HEK293 (cell line): ENCODE results near the gene DEK.
A peak's percentile ranks its signal among the peaks of the same experiment; 100 is the strongest.

Experiments
- CTCF ChIA-PET: fragments of 350-600 bp; formaldehyde crosslinking; extraction: SDS; loops from one replicate; lab custom pipeline; 2021; ENCODE audit warnings: antibody characterized with exemption; lab: Yijun Ruan, JAX
- POLR2A ChIA-PET: fragments of 300-600 bp; formaldehyde crosslinking; extraction: SDS; loops from one replicate; lab custom pipeline; 2020; ENCODE audit warnings: antibody characterized with exemption, inconsistent platforms; lab: Yijun Ruan, JAX
- H3K27ac ChIP-seq: fragments of 200-500 bp; sonication (Bioruptor generic); 2 replicates; pipeline ENCODE4 v1.5.1; 2014; ENCODE audit warnings: low read depth, low read length, control low read depth, inconsistent platforms; ENCODE audit errors: extremely low read depth
- H3K36me3 ChIP-seq, 2 experiments: fragments of 200-500 bp in 1 of 2; sonication (Bioruptor generic) in 1 of 2; 1 replicate in 1 of 2; 2 replicates in 1 of 2; pipeline ENCODE4 v1.5.1; 2014 to 2017; ENCODE audit warnings: inconsistent platforms in 2 of 2, low read length in 2 of 2; ENCODE audit not compliant: control insufficient read depth in 2 of 2, insufficient read depth in 1 of 2
- H3K4me1 ChIP-seq: fragments of 200-500 bp; sonication (Bioruptor generic); 2 replicates; pipeline ENCODE4 v1.5.1; 2014; ENCODE audit warnings: mild to moderate bottlenecking, low read length, inconsistent platforms; ENCODE audit not compliant: control insufficient read depth, insufficient read depth
- H3K4me3 ChIP-seq: 2 replicates; pipeline ENCODE4 v1.5.1; 2011; ENCODE audit warnings: low read depth, mild to moderate bottlenecking, control low read depth, low read length, moderate library complexity
- H3K9me3 ChIP-seq: fragments of 200-500 bp; sonication (Bioruptor generic); 2 replicates; pipeline ENCODE4 v1.5.1; 2014; ENCODE audit warnings: low read depth, low read length, inconsistent platforms; ENCODE audit not compliant: control insufficient read depth, insufficient read depth
- GLI4 ChIP-seq: fragments of 450-650 bp; formaldehyde crosslinking; IDR thresholded peaks from 2 replicates; pipeline ENCODE4 v1.5.1; 2016; ENCODE audit warnings: missing biosample characterization, missing genetic modification characterization
- GLIS2 ChIP-seq: fragments of 450-650 bp; formaldehyde crosslinking; IDR thresholded peaks from 2 replicates; pipeline ENCODE4 v1.5.1; 2016; ENCODE audit warnings: missing biosample characterization, missing genetic modification characterization
- PRDM1 ChIP-seq: fragments of 450-650 bp; formaldehyde crosslinking; IDR thresholded peaks from 2 replicates; pipeline ENCODE4; 2016; ENCODE audit warnings: missing biosample characterization, missing genetic modification characterization
- PRDM2 ChIP-seq: fragments of 450-650 bp; formaldehyde crosslinking; IDR thresholded peaks from 2 replicates; pipeline ENCODE4 v1.5.1; 2016; ENCODE audit warnings: missing biosample characterization, missing genetic modification characterization, borderline replicate concordance
- SALL2 ChIP-seq: fragments of 450-650 bp; formaldehyde crosslinking; IDR thresholded peaks from 2 replicates; pipeline ENCODE4 v1.5.0; 2017; ENCODE audit warnings: missing biosample characterization, mild to moderate bottlenecking, missing genetic modification characterization, borderline replicate concordance
- SCRT1 ChIP-seq: fragments of 450-650 bp; formaldehyde crosslinking; IDR thresholded peaks from 2 replicates; pipeline ENCODE4 v1.5.1; 2016; ENCODE audit warnings: missing biosample characterization, missing genetic modification characterization, borderline replicate concordance
- SCRT2 ChIP-seq: fragments of 450-650 bp; formaldehyde crosslinking; IDR thresholded peaks from 2 replicates; pipeline ENCODE4 v1.5.1; 2016; ENCODE audit warnings: missing biosample characterization, missing genetic modification characterization
- SP7 ChIP-seq: fragments of 450-650 bp; formaldehyde crosslinking; IDR thresholded peaks from 2 replicates; pipeline ENCODE4 v1.5.1; 2016; ENCODE audit warnings: missing biosample characterization, missing genetic modification characterization
- ZNF148 ChIP-seq: fragments of 450-650 bp; formaldehyde crosslinking; IDR thresholded peaks from 2 replicates; pipeline ENCODE4 v1.5.0; 2017; ENCODE audit warnings: missing biosample characterization, missing genetic modification characterization, borderline replicate concordance
- ZNF157 ChIP-seq: fragments of 450-650 bp; formaldehyde crosslinking; IDR thresholded peaks from 2 replicates; pipeline ENCODE4 v1.5.1; 2016; ENCODE audit warnings: missing biosample characterization, missing genetic modification characterization
- ZNF274 ChIP-seq, 2 experiments: fragments of 200-500 bp in 1 of 2; fragments of 450-650 bp in 1 of 2; sonication (Bioruptor generic) in 1 of 2; formaldehyde crosslinking in 1 of 2; IDR thresholded peaks; 2 replicates each; pipeline versions ENCODE4 v1.5.1 to v1.6.1; 2014 to 2016; ENCODE audit warnings: borderline replicate concordance in 1 of 2, inconsistent platforms in 1 of 2, low read length in 1 of 2, missing biosample characterization in 1 of 2, missing genetic modification characterization in 1 of 2
- ZNF280D ChIP-seq: fragments of 450-650 bp; formaldehyde crosslinking; IDR thresholded peaks from 2 replicates; pipeline ENCODE4 v1.5.1; 2016; ENCODE audit warnings: missing biosample characterization, missing genetic modification characterization
- ZNF324 ChIP-seq: fragments of 450-650 bp; formaldehyde crosslinking; IDR thresholded peaks from 2 replicates; pipeline ENCODE4 v1.5.1; 2016; ENCODE audit warnings: missing biosample characterization, missing genetic modification characterization
- ZNF658 ChIP-seq: fragments of 450-650 bp; formaldehyde crosslinking; IDR thresholded peaks from 2 replicates; pipeline ENCODE4; 2016; ENCODE audit warnings: missing biosample characterization, missing genetic modification characterization
- ZNF660 ChIP-seq: fragments of 450-650 bp; IDR thresholded peaks from 2 replicates; pipeline ENCODE4 v1.5.1; 2018; ENCODE audit warnings: missing biosample characterization, mild to moderate bottlenecking, missing genetic modification characterization
- ZNF747 ChIP-seq: fragments of 450-650 bp; formaldehyde crosslinking; IDR thresholded peaks from 2 replicates; pipeline ENCODE4 v1.5.1; 2016; ENCODE audit warnings: missing biosample characterization, missing genetic modification characterization
- ZNF768 ChIP-seq: fragments of 450-650 bp; formaldehyde crosslinking; IDR thresholded peaks from 2 replicates; pipeline ENCODE4 v1.5.1; 2018; ENCODE audit warnings: missing biosample characterization, mild to moderate bottlenecking, missing genetic modification characterization
- ZNF837 ChIP-seq: fragments of 450-650 bp; formaldehyde crosslinking; IDR thresholded peaks from 2 replicates; pipeline ENCODE4 v1.5.1; 2016; ENCODE audit warnings: missing biosample characterization, missing genetic modification characterization

The DEK gene

GRCh38 chr6:18260448-18261106 is 3.8 kb downstream of the DEK start (continued):
- TF ChIP-seq ZNF274 (IDR thresholded peaks at IDR 0.05; ENCODE audit: low read length) (no peak), ZNF274 (tag by site-specific recombination; IDR thresholded peaks at IDR 0.05; ENCODE audit: borderline replicate concordance) (no peak), ZNF747 (tag by site-specific recombination) (no peak), GLIS2 (tag by site-specific recombination) (peak; percentile 58), PRDM1 (tag by site-specific recombination) (peak; percentile 55; the same call in 1 of the 2 replicates), ZNF280D (tag by site-specific recombination) (no peak), ZNF157 (no peak)
- TF ChIP-seq, all 188 proteins: peak for 11

- CTCF ChIA-PET = no interaction called here
- H3K36me3 ChIP-seq = peaks cover 41 to 72% of the 10 kb centered on the region in 2 experiments
- H3K4me3 ChIP-seq = no peak overlapping the region
- H3K4me1 ChIP-seq = peaks cover 20% of the 10 kb centered on the region
- POLR2A ChIA-PET = interaction anchor here (0.6 to 1.5 kb wide), 4 partner anchors 7 to 47 kb away, joined by 3 to 5 read pairs (median 4); no protein-coding TSS in a partner anchor
- TF ChIP-seq ZNF660 (tag by site-specific recombination) (peak; percentile 78; the same call in 1 of the 2 replicates), ZNF837 (tag by site-specific recombination) (no peak), SCRT2 (peak; percentile 91), SCRT1 (tag by site-specific recombination) (peak; percentile 47; the same call in 1 of the 2 replicates)
- TF ChIP-seq, all 188 proteins: peak for 3
- Histone ChIP-seq H3K9me3 (no peaks in the 10 kb centered on the region), H3K27ac (peak overlapping the region; percentile 42; the same call in 1 of the 2 replicates)
These were observed 4.5 kb downstream of the DEK start for GRCh38 chr6:18259675-18260447.

- H3K36me3 ChIP-seq = peaks cover 81 to 90% of the 10 kb centered on the region in 2 experiments
- no peak for TF ChIP-seq PRDM2 (tag by site-specific recombination)
- TF ChIP-seq ZNF324 = no peak
- TF ChIP-seq GLI4 (tag by site-specific recombination) = no peak
- no peak for TF ChIP-seq SALL2
- TF ChIP-seq ZNF148 (tag by site-specific recombination) = no peak
- TF ChIP-seq ZNF660 (tag by site-specific recombination) = no peak
- TF ChIP-seq SP7 = no peak
- no peak for TF ChIP-seq ZNF768 (tag by site-specific recombination)
- TF ChIP-seq ZNF658 = no peak
These were observed 9.5 kb downstream of the DEK start for GRCh38 chr6:18254793-18255192.

More at GRCh38 chr6:18254793-18255192, 9.5 kb downstream of the DEK start:
- CTCF ChIA-PET = interaction anchor here (1.0 to 2.4 kb wide), 2 partner anchors 69 to 249 kb away, joined by 3 to 9 read pairs; no protein-coding TSS in a partner anchor
- no peak overlapping the region for H3K4me3 ChIP-seq
- H3K9me3 ChIP-seq = no peaks in the 10 kb centered on the region
- POLR2A ChIA-PET = interaction anchor here (1.8 kb wide), 1 partner anchor 13 kb away, joined by 6 read pairs; no protein-coding TSS in a partner anchor
- H3K4me1 ChIP-seq = peaks cover 4% of the 10 kb centered on the region
- H3K27ac ChIP-seq = no peak overlapping the region
